Trophoblast cell (in vitro differentiated cells and primary cell): ENCODE measurements around the gene ATG16L1.

ENCODE experiments used
- DNase-seq, 2 donors: peaks; one replicate each; pipeline ENCODE4 v3.0.0-alpha.2; 2016
- H2AFZ ChIP-seq: 2 replicates; pipeline ENCODE4 v1.6.1; 2013; ENCODE audit warnings: low read length, moderate library complexity, mild to moderate bottlenecking; ENCODE audit not compliant: insufficient read depth, poor library complexity
- H2AK5ac ChIP-seq: 2 replicates; pipeline ENCODE4 v1.6.1; 2013; ENCODE audit warnings: mild to moderate bottlenecking, low read length
- H2BK120ac ChIP-seq: 2 replicates; pipeline ENCODE4 v1.6.1; 2013; ENCODE audit warnings: low read length, mild to moderate bottlenecking, moderate library complexity; ENCODE audit not compliant: insufficient read depth, poor library complexity
- H2BK12ac ChIP-seq: 2 replicates; pipeline ENCODE4 v1.6.1; 2013; ENCODE audit warnings: mild to moderate bottlenecking, low read length, moderate library complexity
- H2BK5ac ChIP-seq: 2 replicates; pipeline ENCODE4 v1.6.1; 2013; ENCODE audit warnings: low read length, low read depth, moderate library complexity, mild to moderate bottlenecking; ENCODE audit not compliant: poor library complexity
- H3K14ac ChIP-seq: 2 replicates; pipeline ENCODE4 v1.6.1; 2013; ENCODE audit warnings: mild to moderate bottlenecking, low read length
- H3K18ac ChIP-seq: 2 replicates; pipeline ENCODE4 v1.6.1; 2013; ENCODE audit warnings: mild to moderate bottlenecking, low read length
- H3K23ac ChIP-seq: 2 replicates; pipeline ENCODE4 v1.6.1; 2013; ENCODE audit warnings: low read length
- H3K27ac ChIP-seq: 2 replicates; pipeline ENCODE4 v1.5.1; 2013; ENCODE audit warnings: low read depth, mild to moderate bottlenecking, inconsistent platforms, low read length, moderate library complexity
- H3K27me3 ChIP-seq: 2 replicates; pipeline ENCODE4 v1.6.1; 2013; ENCODE audit warnings: inconsistent platforms, mild to moderate bottlenecking, low read length, moderate library complexity; ENCODE audit not compliant: insufficient read depth
- H3K36me3 ChIP-seq, 2 experiments: 1 replicate in 1 of 2; 2 replicates in 1 of 2; pipeline ENCODE4 v1.6.1; 2013; ENCODE audit warnings: low read length in 2 of 2, mild to moderate bottlenecking in 2 of 2, moderate library complexity in 1 of 2; ENCODE audit not compliant: insufficient read depth in 2 of 2, control insufficient read depth in 1 of 2
- H3K4ac ChIP-seq: 2 replicates; pipeline ENCODE4 v1.6.1; 2013; ENCODE audit warnings: low read depth, mild to moderate bottlenecking, low read length, moderate library complexity
- H3K4me1 ChIP-seq, 2 experiments: 1 replicate in 1 of 2; 2 replicates in 1 of 2; pipeline ENCODE4 v1.6.1; 2013; ENCODE audit warnings: low read length in 2 of 2, mild to moderate bottlenecking in 2 of 2, moderate library complexity in 1 of 2; ENCODE audit not compliant: insufficient read depth in 2 of 2, control insufficient read depth in 1 of 2
- H3K4me2 ChIP-seq: 2 replicates; pipeline ENCODE4 v1.6.1; 2013; ENCODE audit warnings: inconsistent platforms, mild to moderate bottlenecking, low read length, moderate library complexity
- H3K4me3 ChIP-seq: 2 replicates; pipeline ENCODE4 v1.5.1; 2013; ENCODE audit warnings: mild to moderate bottlenecking, low read depth, low read length, inconsistent platforms
- H3K79me1 ChIP-seq: one replicate; pipeline ENCODE4 v1.6.1; 2013; ENCODE audit warnings: low read length
- H3K79me2 ChIP-seq: 2 replicates; pipeline ENCODE4 v1.6.1; 2013; ENCODE audit warnings: low read length, mild to moderate bottlenecking; ENCODE audit not compliant: control insufficient read depth, insufficient read depth, poor library complexity
- H3K9ac ChIP-seq: 2 replicates; pipeline ENCODE4 v1.6.1; 2013; ENCODE audit warnings: mild to moderate bottlenecking, low read length
- H3K9me3 ChIP-seq: 2 replicates; pipeline ENCODE4 v1.6.1; 2013; ENCODE audit warnings: low read depth, mild to moderate bottlenecking, control low read depth, inconsistent platforms, low read length; ENCODE audit not compliant: insufficient read depth
- H4K12ac ChIP-seq: 2 replicates; pipeline ENCODE4 v1.6.1; 2013; ENCODE audit warnings: low read depth, mild to moderate bottlenecking, low read length, moderate library complexity
- H4K8ac ChIP-seq: 2 replicates; pipeline ENCODE4 v1.6.1; 2013; ENCODE audit warnings: low read depth, mild to moderate bottlenecking, low read length, moderate library complexity
- H4K91ac ChIP-seq: one replicate; pipeline ENCODE4 v1.6.1; 2013; ENCODE audit warnings: low read depth, mild to moderate bottlenecking, low read length, moderate library complexity
- WGBS: extraction: QIAGEN DNeasy Blood & Tissue Kit; methylation state at CpG from one replicate; pipeline ENCODE4 v1.1.7; 2013; ENCODE audit warnings: missing lambda C conversion rate; ENCODE audit not compliant: insufficient read length, insufficient coverage; ENCODE audit errors: extremely low coverage; 5-methylcytosine and 5-hydroxymethylcytosine counted together

The ATG16L1 gene

DNA sequence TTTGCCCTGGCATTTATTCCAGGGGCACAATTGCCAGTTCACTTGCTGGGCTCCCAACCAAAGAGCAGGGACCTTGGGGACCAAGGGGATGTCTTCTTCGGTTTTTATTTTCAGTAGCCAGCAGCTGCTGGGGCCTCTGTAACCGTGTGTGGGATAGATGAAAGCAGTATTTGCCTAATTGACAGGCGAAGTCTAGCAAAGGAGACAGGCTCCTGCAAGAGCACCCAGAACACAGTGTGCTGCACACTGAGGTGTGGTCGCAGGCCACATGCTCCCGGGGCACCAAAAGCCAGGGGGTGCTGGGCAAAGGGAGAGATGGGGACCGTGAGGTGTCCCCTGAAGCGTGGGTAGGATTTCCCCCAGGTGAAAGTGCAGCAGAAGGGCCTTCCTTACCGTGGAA lies 61.4 kb downstream of the ATG16L1 start:
- Histone ChIP-seq H2BK12ac (no peak overlapping the region), H4K91ac (no peak overlapping the region), H3K9me3 (no peaks in the 10 kb centered on the region), H3K9ac (no peak overlapping the region), H2AK5ac (no peak overlapping the region), H3K23ac (no peak overlapping the region), H3K4me2 (no peak overlapping the region), H3K27ac (no peak overlapping the region), H4K12ac (no peak overlapping the region), H2BK120ac (no peak overlapping the region), H3K4me3 (no peak overlapping the region), H3K4ac (no peak overlapping the region), H3K18ac (no peak overlapping the region), H3K4me1 (no peaks in the 10 kb centered on the region), H2AFZ (no peak overlapping the region), H3K14ac (no peak overlapping the region), H3K79me2 (no peaks in the 10 kb centered on the region), H2BK5ac (no peak overlapping the region), H3K36me3 (no peaks in the 10 kb centered on the region), H4K8ac (no peak overlapping the region), H3K79me1 (no peaks in the 10 kb centered on the region), H3K27me3 (no peaks in the 10 kb centered on the region)
- no peak for DNase-seq
- WGBS, result no CpG with 5 or more reads among the region's 8 CpGs

DNA sequence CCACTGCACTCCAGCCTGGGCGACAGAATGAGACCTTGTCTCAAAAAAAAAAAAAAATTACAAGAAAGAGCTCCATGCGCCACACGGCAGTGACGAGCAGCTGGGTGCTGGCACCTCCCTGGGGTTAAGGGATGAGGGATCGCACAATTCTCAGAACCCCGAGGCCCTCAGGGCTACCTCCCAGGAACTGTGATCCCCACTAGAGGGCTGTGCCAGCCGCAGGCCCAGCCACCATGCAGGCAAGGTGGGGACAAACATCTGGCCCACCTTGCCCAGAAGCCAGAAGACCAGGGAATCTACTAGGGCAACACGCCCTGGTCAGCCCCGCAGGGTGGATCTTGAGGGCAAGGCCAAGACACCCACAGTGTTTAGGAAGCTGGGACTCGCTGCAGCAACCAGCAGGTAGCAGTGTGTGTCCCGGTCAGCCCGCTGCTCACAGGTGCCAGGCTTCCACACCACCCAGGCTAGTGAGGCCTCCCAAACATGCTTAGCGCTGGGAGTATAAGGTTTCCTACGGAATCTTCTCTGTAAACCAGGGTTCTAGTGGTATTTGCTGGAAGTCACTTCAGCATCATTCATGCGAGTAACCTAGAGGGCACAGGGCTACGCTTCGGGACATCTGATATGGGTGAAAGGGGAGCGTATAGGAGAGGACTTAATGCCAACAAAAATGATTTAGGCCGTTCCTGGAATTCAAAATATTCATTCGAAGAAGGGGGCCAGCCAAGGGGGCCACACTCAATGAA lies 62.9 kb downstream of the ATG16L1 start:
- Histone ChIP-seq H3K27ac (no peak overlapping the region), H3K79me1 (no peaks in the 10 kb centered on the region), H2BK12ac (no peak overlapping the region), H3K4me2 (no peak overlapping the region), H2AK5ac (no peak overlapping the region), H2AFZ (no peak overlapping the region), H3K4me3 (no peak overlapping the region), H3K4ac (no peak overlapping the region), H2BK5ac (no peak overlapping the region), H3K36me3 (no peaks in the 10 kb centered on the region), H4K8ac (no peak overlapping the region), H3K14ac (no peak overlapping the region), H4K12ac (no peak overlapping the region), H4K91ac (no peak overlapping the region), H3K4me1 (no peaks in the 10 kb centered on the region), H3K27me3 (no peaks in the 10 kb centered on the region), H3K23ac (no peak overlapping the region), H3K79me2 (no peaks in the 10 kb centered on the region), H2BK120ac (no peak overlapping the region), H3K9me3 (no peaks in the 10 kb centered on the region), H3K9ac (no peak overlapping the region), H3K18ac (no peak overlapping the region)
- WGBS, result no CpG with 5 or more reads among the region's 20 CpGs
- no peak for DNase-seq

DNA sequence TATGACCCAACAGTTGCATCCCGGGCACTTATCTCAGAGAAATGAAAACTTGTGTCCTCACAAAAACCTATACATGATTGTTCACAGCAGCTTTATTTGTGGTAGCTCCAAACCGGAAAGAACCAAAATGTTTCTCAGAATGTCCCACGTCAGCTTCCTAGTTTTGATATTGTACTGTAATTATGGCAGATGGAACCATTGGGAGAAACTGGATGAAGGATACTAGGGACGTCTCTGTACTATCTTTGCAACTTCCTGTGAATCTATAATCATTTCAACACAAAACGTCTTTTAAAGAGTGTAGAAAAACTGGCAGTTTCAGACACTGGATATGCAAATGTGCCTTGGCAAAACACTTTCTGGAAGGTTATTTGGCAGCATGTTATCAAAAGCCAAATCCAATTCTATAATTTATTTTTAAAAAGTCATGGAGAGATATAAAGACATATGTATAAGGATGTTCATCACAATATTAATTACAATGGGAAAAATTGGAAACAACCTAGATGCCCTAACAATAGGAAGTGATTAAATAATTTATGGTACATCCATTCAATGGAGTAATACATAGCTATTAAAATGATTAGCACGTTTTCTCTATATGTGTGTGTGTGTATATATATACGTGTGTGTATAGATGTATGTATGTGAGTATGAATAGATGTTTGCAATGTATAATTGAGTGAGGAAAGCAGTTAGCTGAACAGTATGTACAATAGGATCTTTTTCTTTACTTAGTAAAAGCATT lies 65.9 kb downstream of the ATG16L1 start:
- DNase-seq, result no peak
- whole genome bisulfite sequencing, result 100% methylated on average over 1 of the region's 7 CpGs
- Histone ChIP-seq H3K27ac (no peak overlapping the region), H2BK12ac (no peak overlapping the region), H2BK5ac (no peak overlapping the region), H4K91ac (no peak overlapping the region), H3K23ac (no peak overlapping the region), H3K4me3 (no peak overlapping the region), H3K79me2 (no peaks in the 10 kb centered on the region), H3K27me3 (no peaks in the 10 kb centered on the region), H2AFZ (no peak overlapping the region), H3K18ac (no peak overlapping the region), H3K36me3 (no peaks in the 10 kb centered on the region), H2BK120ac (no peak overlapping the region), H3K14ac (no peak overlapping the region), H4K8ac (no peak overlapping the region), H2AK5ac (no peak overlapping the region), H3K4me2 (no peak overlapping the region), H4K12ac (no peak overlapping the region), H3K9ac (no peak overlapping the region), H3K4ac (no peak overlapping the region), H3K9me3 (no peaks in the 10 kb centered on the region), H3K4me1 (no peaks in the 10 kb centered on the region), H3K79me1 (no peaks in the 10 kb centered on the region)

DNA sequence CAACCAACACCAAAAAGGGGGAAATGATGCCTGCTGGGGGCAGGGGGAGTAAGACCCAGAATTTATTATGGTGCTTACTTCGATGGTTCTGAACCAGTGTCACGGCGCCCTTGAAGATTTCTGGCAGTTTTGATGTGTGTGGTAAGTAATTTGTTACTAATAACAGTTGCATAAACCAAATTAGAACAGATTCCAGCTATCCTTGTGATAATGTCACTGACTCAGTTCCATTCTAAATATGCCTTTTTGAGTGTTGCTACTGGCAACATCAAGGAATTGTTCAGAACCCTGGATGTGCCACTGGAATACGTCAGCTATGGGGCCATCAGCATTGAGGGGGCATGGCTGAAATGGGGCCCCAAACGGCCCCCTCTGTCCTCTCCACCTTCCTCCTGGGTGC lies 67.8 kb downstream of the ATG16L1 start:
- no peak overlapping the region for H2BK12ac ChIP-seq
- WGBS, result no CpG with 5 or more reads among the region's 5 CpGs
- H3K9ac ChIP-seq, result no peak overlapping the region
- H4K8ac ChIP-seq, result no peak overlapping the region
- no peaks in the 10 kb centered on the region for H3K4me1 ChIP-seq
- H3K4me3 ChIP-seq, result no peak overlapping the region
- H3K4ac ChIP-seq, result no peak overlapping the region
- DNase-seq, result no peak
- no peaks in the 10 kb centered on the region for H3K36me3 ChIP-seq
- H2AFZ ChIP-seq, result no peak overlapping the region
- no peak overlapping the region for H2BK120ac ChIP-seq
- H3K4me2 ChIP-seq, result no peak overlapping the region
- H2AK5ac ChIP-seq, result no peak overlapping the region
- no peak overlapping the region for H4K12ac ChIP-seq
- H3K79me1 ChIP-seq, result no peaks in the 10 kb centered on the region
- H3K23ac ChIP-seq, result no peak overlapping the region
- no peaks in the 10 kb centered on the region for H3K79me2 ChIP-seq
- H3K27ac ChIP-seq, result no peak overlapping the region
- H3K14ac ChIP-seq, result no peak overlapping the region
- H2BK5ac ChIP-seq, result no peak overlapping the region
- no peaks in the 10 kb centered on the region for H3K9me3 ChIP-seq
- H3K27me3 ChIP-seq, result no peaks in the 10 kb centered on the region
- no peak overlapping the region for H4K91ac ChIP-seq
- H3K18ac ChIP-seq, result no peak overlapping the region
